ENCODE results near the gene CYTH2.
A peak's percentile ranks its signal among the peaks of the same experiment; 100 is the strongest.

CYTH2 gene

GRCh38 chr19:48509467-48510194, 40.5 kb downstream of the CYTH2 start:
- Histone ChIP-seq H4K20me1 (ENCODE audit: insufficient read depth, low read length) (no peaks in the 10 kb centered on the region), H3K9ac (ENCODE audit: low read length) (no peak overlapping the region), H3K4me3 (ENCODE audit: low read length) (no peak overlapping the region), H3K79me2 (ENCODE audit: low read length) (no peaks in the 10 kb centered on the region), H3K4me1 (ENCODE audit: low read length) (peaks cover 20% of the 10 kb centered on the region), H3K4me2 (ENCODE audit: low read length) (no peak overlapping the region), H3K27ac (ENCODE audit: low read length) (no peak overlapping the region), H2AFZ (ENCODE audit: low read depth, low read length) (no peak overlapping the region), H3K27me3 (ENCODE audit: low read depth, low read length) (peaks cover 11% of the 10 kb centered on the region), H3K9me3 (ENCODE audit: insufficient read depth, low read length) (no peaks in the 10 kb centered on the region), H3K36me3 (replicated peaks; ENCODE audit: low read depth, low read length) (no peaks in the 10 kb centered on the region)
- TF ChIP-seq EZH2phosphoT487 (IDR thresholded peaks at IDR 0.05; ENCODE audit: low read depth) = no peak
- TF ChIP-seq, protein P1, sequence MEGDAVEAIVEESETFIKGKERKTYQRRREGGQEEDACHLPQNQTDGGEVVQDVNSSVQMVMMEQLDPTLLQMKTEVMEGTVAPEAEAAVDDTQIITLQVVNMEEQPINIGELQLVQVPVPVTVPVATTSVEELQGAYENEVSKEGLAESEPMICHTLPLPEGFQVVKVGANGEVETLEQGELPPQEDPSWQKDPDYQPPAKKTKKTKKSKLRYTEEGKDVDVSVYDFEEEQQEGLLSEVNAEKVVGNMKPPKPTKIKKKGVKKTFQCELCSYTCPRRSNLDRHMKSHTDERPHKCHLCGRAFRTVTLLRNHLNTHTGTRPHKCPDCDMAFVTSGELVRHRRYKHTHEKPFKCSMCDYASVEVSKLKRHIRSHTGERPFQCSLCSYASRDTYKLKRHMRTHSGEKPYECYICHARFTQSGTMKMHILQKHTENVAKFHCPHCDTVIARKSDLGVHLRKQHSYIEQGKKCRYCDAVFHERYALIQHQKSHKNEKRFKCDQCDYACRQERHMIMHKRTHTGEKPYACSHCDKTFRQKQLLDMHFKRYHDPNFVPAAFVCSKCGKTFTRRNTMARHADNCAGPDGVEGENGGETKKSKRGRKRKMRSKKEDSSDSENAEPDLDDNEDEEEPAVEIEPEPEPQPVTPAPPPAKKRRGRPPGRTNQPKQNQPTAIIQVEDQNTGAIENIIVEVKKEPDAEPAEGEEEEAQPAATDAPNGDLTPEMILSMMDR (IDR thresholded peaks at IDR 0.05; ENCODE audit: low read depth, low read length) = no peak

GRCh38 chr19:48510421-48511268, 41.5 kb downstream of the CYTH2 start:
- TF ChIP-seq, protein P1 (IDR thresholded peaks at IDR 0.05; ENCODE audit: low read depth, low read length) = no peak
- no peak for TF ChIP-seq EZH2phosphoT487 (IDR thresholded peaks at IDR 0.05; ENCODE audit: low read depth)
- Histone ChIP-seq H3K9me3 (ENCODE audit: insufficient read depth, low read length) (no peaks in the 10 kb centered on the region), H3K9ac (ENCODE audit: low read length) (peak overlapping the region; percentile 35), H3K79me2 (ENCODE audit: low read length) (no peaks in the 10 kb centered on the region), H3K27ac (ENCODE audit: low read length) (no peak overlapping the region), H3K4me2 (ENCODE audit: low read length) (peak overlapping the region; percentile 81), H3K4me3 (ENCODE audit: low read length) (peak overlapping the region; percentile 73), H3K27me3 (ENCODE audit: low read depth, low read length) (peaks cover 11% of the 10 kb centered on the region), H3K4me1 (ENCODE audit: low read length) (peaks cover 20% of the 10 kb centered on the region), H3K36me3 (replicated peaks; ENCODE audit: low read depth, low read length) (no peaks in the 10 kb centered on the region), H2AFZ (ENCODE audit: low read depth, low read length) (peak overlapping the region; percentile 92), H4K20me1 (ENCODE audit: insufficient read depth, low read length) (no peaks in the 10 kb centered on the region)

DNA sequence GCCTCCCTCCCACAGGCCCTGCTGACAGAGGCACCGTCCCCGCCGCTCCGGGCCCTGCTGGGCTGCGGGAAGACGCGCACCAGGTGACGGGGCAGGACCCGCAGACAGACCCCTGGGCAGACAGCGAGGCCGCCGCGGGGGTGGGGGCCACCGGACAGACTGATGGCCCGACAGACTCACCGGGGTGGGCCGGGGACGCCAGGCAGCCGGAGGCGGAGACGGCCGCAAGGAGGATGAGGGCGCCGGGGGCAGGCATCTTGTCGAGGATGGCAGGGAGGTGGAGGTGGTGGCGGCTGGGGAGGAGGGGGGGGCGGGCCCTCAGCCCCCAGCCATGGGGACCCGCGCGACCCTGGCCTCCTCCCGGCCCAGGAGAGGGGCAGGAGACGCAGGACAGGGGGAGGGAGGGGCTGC, 42.2 kb downstream of the CYTH2 start:
- TF ChIP-seq, protein P1 (IDR thresholded peaks at IDR 0.05; ENCODE audit: low read depth, low read length) = no peak
- TF ChIP-seq EZH2phosphoT487 (IDR thresholded peaks at IDR 0.05; ENCODE audit: low read depth) = no peak
- H3K9me3 ChIP-seq (ENCODE audit: insufficient read depth, low read length) = no peaks in the 10 kb centered on the region
- no peak overlapping the region for H3K9ac ChIP-seq (ENCODE audit: low read length)
- H4K20me1 ChIP-seq (ENCODE audit: insufficient read depth, low read length) = no peaks in the 10 kb centered on the region
- peaks cover 11% of the 10 kb centered on the region for H3K27me3 ChIP-seq (ENCODE audit: low read depth, low read length)
- H3K36me3 ChIP-seq (replicated peaks; ENCODE audit: low read depth, low read length) = no peaks in the 10 kb centered on the region
- H3K4me1 ChIP-seq (ENCODE audit: low read length) = peaks cover 20% of the 10 kb centered on the region
- H3K79me2 ChIP-seq (ENCODE audit: low read length) = no peaks in the 10 kb centered on the region
- H3K4me2 ChIP-seq (ENCODE audit: low read length) = peak overlapping the region; percentile 81
- peak overlapping the region; percentile 73 for H3K4me3 ChIP-seq (ENCODE audit: low read length)
- H3K27ac ChIP-seq (ENCODE audit: low read length) = no peak overlapping the region
- no peak overlapping the region for H2AFZ ChIP-seq (ENCODE audit: low read depth, low read length)
